ENCODE data around the gene PLXNA4.

DNA sequence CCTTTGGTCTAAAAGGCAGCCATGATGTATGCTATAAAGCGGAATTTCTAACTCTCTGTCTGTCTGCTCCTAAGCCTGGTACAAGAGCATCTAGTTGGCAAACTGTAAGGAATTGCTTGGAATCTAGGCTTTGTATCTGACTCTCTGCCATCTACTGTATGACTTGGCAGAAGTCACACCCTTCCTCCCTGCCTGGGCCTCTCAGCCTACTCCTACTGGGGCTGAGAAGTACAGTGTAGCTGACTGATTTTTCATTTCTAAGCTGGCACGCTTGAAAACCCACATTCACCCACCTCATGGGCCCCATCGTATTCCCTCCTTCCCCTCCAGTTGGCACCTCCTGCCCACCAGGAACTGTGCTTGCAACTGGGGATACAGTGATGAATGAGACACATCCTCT, 435.2 kb downstream of the PLXNA4 start:
- TF ChIP-seq CTCF (IDR thresholded peaks at IDR 0.05) (no peak), POLR2A (IDR thresholded peaks at IDR 0.05) (no peak)
